GM19468 (cell line): ENCODE data around the gene PLOD2.

Experiments
- ATAC-seq: cut with Tn5 transposase; IDR thresholded peaks from one replicate; pipeline ENCODE4 v1.9.1; 2021; ENCODE audit warnings: mild to moderate bottlenecking, moderate library complexity, moderate number of reproducible peaks; ENCODE audit not compliant: unreplicated experiment; ENCODE audit errors: extremely low read depth

The PLOD2 gene

DNA sequence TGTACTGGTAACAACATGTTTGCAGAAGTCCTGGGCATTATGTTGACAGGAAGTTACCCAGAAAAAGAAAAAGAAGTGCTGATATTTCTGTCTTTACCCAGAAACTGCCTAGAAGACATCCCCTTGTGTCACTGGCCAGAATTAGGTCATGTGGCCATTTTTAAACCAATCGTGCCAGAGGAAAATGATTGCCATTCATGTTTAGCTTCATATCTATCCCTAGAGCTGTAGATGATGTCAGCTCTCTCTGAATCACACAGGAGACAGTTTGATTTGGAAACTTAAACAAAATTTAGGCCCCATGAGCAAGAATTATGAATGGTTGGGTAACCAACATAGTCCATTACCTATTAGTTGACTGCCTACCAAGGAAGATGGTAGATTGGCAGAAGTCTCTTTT, 8.9 kb upstream of the PLOD2 start:
- ATAC-seq = no peak

DNA sequence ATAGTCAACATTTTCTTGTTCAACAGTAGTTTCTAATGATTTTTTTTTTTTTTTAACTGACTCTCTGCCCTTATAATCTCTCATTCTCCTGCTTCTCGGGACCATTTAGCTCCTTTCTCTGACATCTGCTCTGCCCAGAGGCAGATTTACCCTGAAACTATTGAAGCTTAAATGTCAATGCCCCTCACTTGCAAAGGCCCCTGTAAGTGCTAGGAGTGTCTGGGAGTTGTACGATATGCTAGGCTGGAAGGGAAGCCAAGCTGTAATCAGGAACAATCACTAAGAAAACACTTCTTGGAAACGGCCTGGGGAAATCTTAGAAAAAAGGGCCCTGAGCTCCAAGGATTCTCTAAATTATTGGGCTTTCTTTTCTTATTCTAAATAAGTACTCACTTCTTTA, 5.8 kb upstream of the PLOD2 start:
- ATAC-seq = no peak

DNA sequence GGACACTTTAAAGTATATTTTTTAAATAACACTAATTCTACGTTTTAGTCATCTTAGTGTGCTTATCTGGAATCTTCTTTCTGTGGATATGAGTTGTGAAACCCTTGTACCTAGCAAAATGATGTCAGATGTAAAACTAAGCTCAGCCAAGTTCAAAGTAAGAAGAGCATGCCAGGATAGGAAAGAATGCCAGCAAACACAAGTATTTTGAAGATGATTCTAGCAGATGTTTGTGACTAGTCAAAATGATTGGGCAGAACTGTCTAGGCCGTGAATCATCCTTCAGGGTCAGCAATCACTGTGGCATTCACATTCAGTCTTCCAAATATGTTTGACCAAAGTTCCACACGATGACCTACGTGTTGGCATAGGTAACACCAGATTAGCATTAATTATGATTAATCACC, 5.4 kb upstream of the PLOD2 start:
- ATAC-seq = no peak

- no peak for ATAC-seq
Observed at GRCh38 chr3:146165877-146166276, 4.9 kb upstream of the PLOD2 start.

DNA sequence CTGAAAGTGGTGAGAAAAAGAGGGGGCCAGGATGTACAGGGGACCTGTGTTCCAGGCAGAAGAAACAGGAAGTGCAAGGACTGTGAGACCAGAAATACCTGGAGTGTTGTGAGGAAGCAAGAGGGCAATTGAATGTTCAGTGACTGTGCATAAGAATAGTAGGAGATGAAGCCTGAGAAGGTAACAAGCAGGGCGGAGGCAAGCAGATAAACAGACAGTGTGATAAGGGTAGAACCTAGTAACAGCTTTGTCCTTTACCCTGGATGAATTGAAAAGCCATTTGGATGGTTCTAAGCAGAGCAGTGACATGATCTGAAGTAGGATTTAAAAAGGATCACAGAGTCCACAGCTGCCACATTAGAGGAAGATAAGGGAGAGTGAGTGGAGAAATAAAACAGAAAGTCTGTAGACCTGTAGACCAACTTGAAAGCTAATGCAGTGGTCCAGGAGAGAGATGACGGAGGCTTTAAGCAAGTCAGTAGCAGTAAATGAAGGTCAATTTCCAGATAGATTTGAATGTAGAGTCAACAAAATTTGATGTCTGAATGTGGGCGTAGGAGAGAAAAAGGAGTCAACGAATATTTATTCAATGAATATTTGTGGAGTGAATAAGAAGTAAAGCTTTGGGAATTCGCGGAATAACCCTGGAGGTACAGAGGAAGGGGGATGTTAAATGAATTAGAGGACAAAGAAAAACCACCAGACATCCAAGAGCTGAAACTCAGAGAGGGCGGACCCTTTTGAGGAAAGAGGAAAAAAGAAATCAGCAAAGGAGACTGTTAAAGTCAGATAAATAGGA, 4.2 kb upstream of the PLOD2 start:
- no peak for ATAC-seq

DNA sequence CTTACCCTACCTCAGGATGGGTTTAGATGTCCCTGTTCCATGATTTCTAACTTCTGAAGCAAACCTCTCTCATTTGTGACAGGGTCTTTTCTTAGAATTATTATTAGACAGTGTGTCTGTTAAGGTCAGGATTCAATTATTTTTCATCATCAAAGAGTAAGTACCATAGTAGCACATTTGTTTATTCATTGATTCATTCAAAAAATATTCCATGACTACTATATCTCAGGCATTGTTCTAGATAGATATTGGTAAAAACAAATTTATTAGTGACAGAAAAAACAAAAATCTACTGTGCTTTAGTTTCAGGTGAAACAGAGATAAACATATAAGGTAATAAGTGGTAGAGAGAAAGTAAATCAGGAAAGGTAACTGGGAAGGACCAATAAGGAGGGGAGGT, 3.5 kb upstream of the PLOD2 start:
- no peak for ATAC-seq

DNA sequence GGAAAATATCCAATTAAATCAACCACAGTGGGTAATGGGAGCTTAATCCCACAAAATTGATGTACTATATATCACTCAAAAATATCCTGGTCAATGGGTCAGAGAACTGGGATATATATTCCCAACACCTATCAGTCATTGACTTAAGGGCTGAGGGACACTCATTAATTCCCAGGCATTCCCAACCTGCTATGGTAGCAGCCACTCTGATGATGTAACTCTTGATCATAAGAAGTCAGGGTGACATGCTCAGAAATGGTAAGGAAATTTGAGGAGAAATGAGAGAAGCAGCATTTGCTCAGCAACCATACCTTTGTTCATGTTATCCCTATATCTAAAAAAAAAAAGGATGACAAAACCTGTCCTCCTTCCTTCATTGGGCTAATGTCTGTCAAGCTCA, 3.1 kb upstream of the PLOD2 start:
- ATAC-seq = no peak

DNA sequence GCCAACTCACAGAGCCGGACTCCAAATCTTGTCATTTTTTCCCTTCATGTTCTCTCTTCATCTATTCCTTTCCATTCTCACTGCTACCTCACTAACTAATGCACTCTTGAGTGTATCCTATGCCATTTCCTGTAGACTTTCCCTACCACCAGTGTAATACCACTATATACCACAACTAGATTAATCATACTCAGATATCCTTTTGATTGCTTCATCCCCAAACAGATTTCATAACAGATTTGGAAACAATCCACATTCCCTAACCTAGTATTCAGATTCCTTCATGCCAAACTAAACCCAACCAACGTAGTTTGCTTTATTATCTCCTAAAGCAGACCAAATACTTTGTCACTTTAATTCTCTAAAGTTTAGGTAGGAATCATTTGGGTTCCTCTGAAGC, 2.6 kb upstream of the PLOD2 start:
- no peak for ATAC-seq

DNA sequence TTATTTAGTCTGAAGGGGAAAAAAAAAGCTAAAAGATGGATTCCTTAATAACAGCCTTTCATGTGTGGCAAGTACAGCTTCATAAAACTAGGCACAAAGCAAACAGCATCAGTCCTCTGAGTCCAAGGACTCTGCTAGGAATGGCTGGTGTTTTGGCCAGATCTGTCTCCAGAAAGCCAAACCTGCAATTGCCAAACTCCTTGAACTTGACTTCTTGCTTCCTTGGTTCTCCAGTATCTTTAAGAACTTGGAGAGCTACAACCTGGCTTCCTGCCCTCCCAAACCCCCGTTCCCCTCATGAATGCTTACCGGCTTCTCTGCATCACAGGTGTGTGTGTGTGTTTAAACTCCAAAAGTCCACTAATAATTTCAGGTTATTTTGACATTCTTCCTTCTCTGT, 1.6 kb upstream of the PLOD2 start:
- ATAC-seq = no peak

DNA sequence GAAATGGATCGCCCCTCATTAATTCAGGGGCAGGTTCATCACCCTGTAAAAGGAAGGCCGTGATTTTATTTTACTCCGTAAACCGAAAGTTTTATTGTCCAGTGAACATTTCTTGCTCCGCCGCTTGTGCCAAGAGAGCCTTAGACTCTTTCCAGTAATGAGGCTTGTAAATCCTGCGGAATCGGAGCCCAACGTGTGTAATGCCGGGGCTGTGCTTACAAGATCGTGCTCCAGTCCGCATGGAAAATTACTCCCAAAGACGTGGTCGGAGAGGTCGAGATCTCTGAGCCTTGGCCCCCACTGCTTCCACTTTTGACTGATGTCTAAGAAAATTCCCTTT, 649 bp upstream of the PLOD2 start:
- no peak for ATAC-seq

DNA sequence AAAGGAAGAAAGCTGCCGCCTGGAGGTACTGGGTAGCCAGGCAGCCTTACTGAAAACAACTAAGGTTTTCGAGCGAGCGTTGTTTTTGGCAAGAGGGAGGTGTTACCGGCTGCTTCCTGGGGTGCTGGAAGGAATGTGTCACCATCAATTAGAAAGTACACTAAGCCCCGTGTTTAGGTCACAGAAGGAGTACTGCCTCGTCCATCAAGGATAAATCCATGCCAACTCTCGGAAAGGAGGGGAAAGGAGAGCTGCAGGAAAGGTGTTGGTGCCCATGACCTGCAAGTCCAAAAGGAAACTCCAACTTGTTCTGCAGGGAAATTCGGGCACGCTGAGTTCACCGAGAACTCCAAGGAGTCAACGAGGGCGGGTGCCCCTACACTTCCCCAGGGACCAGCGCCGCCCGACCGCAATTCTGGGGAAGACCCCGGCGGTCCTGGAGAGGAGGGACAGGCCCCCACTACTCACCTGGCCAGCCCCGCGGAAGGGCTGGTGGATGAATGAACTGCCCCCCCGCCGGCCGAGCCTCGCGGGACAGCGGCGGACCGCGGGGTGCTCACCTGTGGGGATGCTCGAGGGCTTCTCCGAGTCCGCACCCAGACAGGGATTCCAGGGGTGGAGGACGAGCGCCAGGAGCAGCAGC, 542 bp downstream of the PLOD2 start:
- ATAC-seq = no peak

- ATAC-seq = no peak
Observed at GRCh38 chr3:146159616-146160320, 1.2 kb downstream of the PLOD2 start.

DNA sequence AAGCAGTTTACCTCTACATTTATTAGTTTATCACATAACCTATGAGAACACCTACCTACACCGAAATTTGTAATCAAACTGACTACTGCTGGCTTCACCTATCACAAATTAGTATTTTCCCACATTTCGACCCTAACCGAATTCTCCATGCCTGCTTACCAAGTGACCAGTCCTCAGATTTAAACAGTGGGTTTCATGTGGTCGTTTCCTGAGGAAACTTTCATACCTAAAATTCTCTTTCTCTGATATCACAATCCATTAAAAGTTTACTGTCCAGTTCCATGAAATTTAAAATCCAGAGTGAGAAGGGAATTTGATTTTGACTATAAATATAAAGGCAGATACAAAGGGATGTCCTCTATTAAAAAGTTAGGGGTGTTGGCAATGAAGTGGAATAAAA, 1.9 kb downstream of the PLOD2 start:
- no peak for ATAC-seq

DNA sequence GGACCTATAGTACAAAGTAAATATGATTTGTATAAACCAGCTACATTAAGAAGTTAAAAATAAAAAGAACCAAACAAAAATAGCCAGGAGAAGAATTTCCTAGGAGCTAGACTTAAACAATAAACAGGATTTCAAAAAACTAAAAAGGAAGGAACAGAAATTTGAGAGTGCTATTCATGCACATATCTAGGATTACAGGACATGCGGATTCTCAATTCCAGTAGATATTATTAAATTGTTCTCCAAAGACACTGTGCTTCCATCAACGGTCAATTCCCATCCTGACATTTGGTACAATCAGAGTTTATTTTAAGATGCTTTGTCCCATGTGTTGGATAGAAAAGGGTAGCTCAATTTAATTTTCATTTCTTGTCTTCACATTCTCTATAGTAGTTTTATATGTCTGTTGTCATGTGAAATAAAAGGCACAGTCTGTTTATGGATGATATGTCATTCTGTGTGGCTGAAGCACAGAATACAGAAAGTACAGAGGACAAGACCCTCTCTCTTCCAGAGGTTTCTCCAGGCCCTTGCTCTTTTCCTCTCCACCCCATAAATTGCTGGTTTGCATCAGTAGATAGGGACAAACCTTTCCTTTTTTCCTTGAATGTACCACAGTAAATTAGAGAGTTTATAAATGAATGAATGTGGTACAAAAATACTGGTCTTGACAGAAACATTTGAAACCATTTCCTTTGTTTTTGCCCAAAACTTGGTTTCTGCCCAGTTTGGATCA, 3.5 kb downstream of the PLOD2 start:
- ATAC-seq = no peak

GRCh38 chr3:146156666-146157314, 4.2 kb downstream of the PLOD2 start:
- no peak for ATAC-seq

GRCh38 chr3:146156095-146156494, 4.9 kb downstream of the PLOD2 start:
- no peak for ATAC-seq

GRCh38 chr3:146154995-146155394, 6.0 kb downstream of the PLOD2 start:
- no peak for ATAC-seq

DNA sequence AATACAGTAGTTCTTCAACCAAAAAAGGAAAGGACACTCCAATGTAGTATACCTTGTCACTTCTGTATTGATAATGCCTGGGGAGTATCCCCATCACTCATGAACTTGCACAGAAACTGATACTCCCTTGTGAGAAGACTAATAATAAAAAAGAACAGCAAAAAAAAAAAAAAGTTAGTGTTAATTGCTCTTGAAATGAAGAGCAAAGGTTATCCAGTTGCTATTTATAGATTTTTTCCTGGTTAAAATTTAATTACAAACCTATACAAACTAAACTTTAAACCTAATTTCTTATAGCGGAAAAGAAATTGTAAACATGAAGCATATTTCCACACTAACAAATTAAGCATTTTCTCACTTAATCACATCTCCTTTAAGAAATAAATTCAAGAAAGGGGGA, 6.7 kb downstream of the PLOD2 start:
- no peak for ATAC-seq

DNA sequence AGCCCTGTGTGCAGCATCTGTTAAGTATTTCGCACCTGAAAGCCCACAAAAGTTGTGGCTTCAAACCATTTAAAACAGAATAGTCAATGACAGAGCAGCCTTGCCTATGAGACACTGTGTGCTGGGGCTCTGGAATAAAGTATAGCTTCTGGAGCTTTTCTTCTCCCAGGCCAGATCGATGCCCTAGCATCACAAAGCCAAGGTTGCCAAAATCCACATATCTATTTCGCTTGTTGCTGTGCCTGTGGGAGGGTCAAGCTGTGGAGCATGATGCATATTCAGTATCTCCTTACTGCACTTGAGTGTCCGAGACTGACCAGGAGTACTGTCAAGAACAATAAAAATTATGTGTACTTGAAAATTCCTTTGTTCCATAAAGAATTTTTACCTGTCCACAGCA, 7.6 kb downstream of the PLOD2 start:
- ATAC-seq = no peak

DNA sequence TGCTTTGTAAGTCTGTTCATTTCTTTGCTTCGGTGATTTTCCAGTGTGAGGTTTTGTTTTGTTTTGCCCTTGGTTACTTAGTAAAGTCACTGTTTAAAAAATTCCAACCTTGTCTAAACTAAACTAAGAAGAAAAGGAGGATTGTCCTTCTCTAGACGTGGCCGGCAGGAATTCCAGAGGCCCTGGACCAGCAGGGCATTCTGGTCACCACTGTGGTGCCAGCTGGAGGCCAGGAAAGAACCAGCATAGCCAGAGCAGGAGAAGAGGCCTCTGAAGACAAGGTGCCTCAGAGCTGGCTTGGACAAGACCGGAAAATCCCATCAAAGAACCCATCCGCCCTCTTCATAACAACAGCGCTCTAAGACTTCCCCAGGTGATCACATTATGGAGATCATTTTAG, 8.2 kb downstream of the PLOD2 start:
- no peak for ATAC-seq
